ENCODE measurements around the gene OR2G2. TPM values are rescaled to one million over a fixed set of nuclear protein-coding genes. Genes with fewer than 3 reads are reported as not detected.

Gene OR2G2
- total and polyA plus RNA-seq, 2 of the 8 experiments (the other 6 are each of a cell fraction or from before 2014, with no cell fraction given) = not detected

- no peak overlapping the region for H2BK120ac ChIP-seq (replicated peaks; ENCODE audit: low read depth, low read length)
- FAIRE-seq (no peak), DNase-seq (ENCODE audit: low read depth in 1 of 2, low spot score in 2 of 2) (no peak)
- H3K4me1 ChIP-seq (replicated peaks in 1 of 4; ENCODE audit: control insufficient read depth in 3 of 4, insufficient read depth in 4 of 4, low read length in 3 of 4) = no peaks in the 10 kb centered on the region
- no peak overlapping the region for H3K18ac ChIP-seq (ENCODE audit: extremely low read depth, low read length)
- no peak overlapping the region for H3K23ac ChIP-seq (ENCODE audit: insufficient read length)
- H3K36me3 ChIP-seq (ENCODE audit: control insufficient read depth in 2 of 4, insufficient read depth in 4 of 4, low read length in 3 of 4) = no peaks in the 10 kb centered on the region
- H4K20me1 ChIP-seq (replicated peaks in 1 of 2; ENCODE audit: control insufficient read depth in 1 of 2, insufficient read depth in 2 of 2, low read length in 2 of 2) = no peaks in the 10 kb centered on the region
- no peak overlapping the region for H2AK5ac ChIP-seq (ENCODE audit: low read depth, low read length)
- no peak overlapping the region for H3K4me2 ChIP-seq (ENCODE audit: insufficient read depth in 1 of 2, low read depth in 2 of 2, low read length in 2 of 2)
- no peak overlapping the region for H3K4ac ChIP-seq (replicated peaks; ENCODE audit: insufficient read length, low read depth, low read length)
- no peak overlapping the region for H3K9ac ChIP-seq (replicated peaks in 1 of 4; ENCODE audit: extremely low read depth in 1 of 4, low read depth in 3 of 4, low read length in 3 of 4)
- peaks cover 33 to 34% of the 10 kb centered on the region in 2 experiments; a peak in 3 of 4 replicates for H3K9me3 ChIP-seq (ENCODE audit: insufficient read depth in 2 of 2, low read depth in 1 of 2, low read length in 1 of 2)
- H3K27me3 ChIP-seq (replicated peaks in 1 of 4; ENCODE audit: control insufficient read depth in 3 of 4, extremely low read depth in 1 of 4, insufficient read depth in 3 of 4, low read length in 3 of 4) = no peaks in the 10 kb centered on the region
- H3K23me2 ChIP-seq (ENCODE audit: low read depth, low read length) = no peaks in the 10 kb centered on the region
- H3K79me1 ChIP-seq (ENCODE audit: low read depth, low read length) = no peaks in the 10 kb centered on the region
- ChIA-PET POLR2A (ENCODE audit: partially characterized antibody) (no interaction called here), CTCF (ENCODE audit: partially characterized antibody) (no interaction called here)
- H3K4me3 ChIP-seq (ENCODE audit: extremely low read depth in 1 of 4, insufficient read depth in 2 of 4, low read depth in 3 of 4, low read length in 4 of 4) = no peak overlapping the region
- no peak overlapping the region for H2BK20ac ChIP-seq (ENCODE audit: low read length)
- H4K5ac ChIP-seq (ENCODE audit: insufficient read length, low read depth, low read length) = no peak overlapping the region
- WGBS, 2 experiments (ENCODE audit: extremely low coverage in 1 of 2, insufficient coverage in 1 of 2, insufficient read length in 1 of 2, insufficient replicate concordance in 2 of 2, low coverage in 1 of 2, low lambda C conversion rate in 2 of 2, missing lambda C conversion rate in 1 of 2) = 74% methylated on average over 5 of the region's 5 CpGs; no CpG with 5 or more reads in 1 of the 2 experiments
- H4K91ac ChIP-seq (replicated peaks; ENCODE audit: insufficient read length, low read length) = no peak overlapping the region
- H3K56ac ChIP-seq (replicated peaks; ENCODE audit: insufficient read length, low read depth, low read length) = no peak overlapping the region
- no peak overlapping the region for H2BK5ac ChIP-seq (ENCODE audit: low read depth, low read length)
- no peak overlapping the region for H3K14ac ChIP-seq (ENCODE audit: insufficient read length)
- H2BK15ac ChIP-seq (ENCODE audit: low read length) = no peak overlapping the region
- no peaks in the 10 kb centered on the region for H3K79me2 ChIP-seq (ENCODE audit: control insufficient read depth in 1 of 2, insufficient read depth in 2 of 2, low read length in 2 of 2)
- H4K8ac ChIP-seq (ENCODE audit: extremely low read depth, insufficient read depth, low read length) = no peak overlapping the region
- no peak overlapping the region for H2AFZ ChIP-seq (ENCODE audit: low read length)
- H2BK12ac ChIP-seq (ENCODE audit: low read depth, low read length) = no peak overlapping the region
- no peak overlapping the region for H3K27ac ChIP-seq (ENCODE audit: low read depth, low read length)
- TF ChIP-seq POLR2A (IDR thresholded peaks at IDR 0.05; ENCODE audit: control extremely low read depth in 1 of 2, low read depth in 2 of 2, low read length in 2 of 2) = no peak
- TF ChIP-seq, protein P1, sequence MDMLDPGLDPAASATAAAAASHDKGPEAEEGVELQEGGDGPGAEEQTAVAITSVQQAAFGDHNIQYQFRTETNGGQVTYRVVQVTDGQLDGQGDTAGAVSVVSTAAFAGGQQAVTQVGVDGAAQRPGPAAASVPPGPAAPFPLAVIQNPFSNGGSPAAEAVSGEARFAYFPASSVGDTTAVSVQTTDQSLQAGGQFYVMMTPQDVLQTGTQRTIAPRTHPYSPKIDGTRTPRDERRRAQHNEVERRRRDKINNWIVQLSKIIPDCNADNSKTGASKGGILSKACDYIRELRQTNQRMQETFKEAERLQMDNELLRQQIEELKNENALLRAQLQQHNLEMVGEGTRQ (IDR thresholded peaks at IDR 0.05; ENCODE audit: low read length) = no peak
- TF ChIP-seq CTCF (IDR thresholded peaks at IDR 0.05; ENCODE audit: control extremely low read depth in 1 of 3, insufficient read depth in 1 of 3, low read depth in 1 of 3, low read length in 3 of 3) = no peak
- no peak for TF ChIP-seq KDM5A (IDR thresholded peaks at IDR 0.05; ENCODE audit: low read length)
- no peak for TF ChIP-seq SUZ12 (IDR thresholded peaks at IDR 0.05; ENCODE audit: low read length)
- TF ChIP-seq CREB1 (IDR thresholded peaks at IDR 0.05) = no peak
- no peak for TF ChIP-seq HDAC2 (IDR thresholded peaks at IDR 0.05; ENCODE audit: borderline replicate concordance in 1 of 2, low read depth in 2 of 2, low read length in 2 of 2)
Measured at GRCh38 chr1:247538561-247538960, 49.6 kb upstream of the OR2G2 start.
